Activated T-cell treated with anti-CD3 and anti-CD28 coated beads, Interleukin-2, amount 50 U/mL, for 72 hours (primary cell): Measurements from ENCODE around the gene MAPK12. TPM values are rescaled to one million over a fixed set of nuclear protein-coding genes. Genes with fewer than 3 reads are reported as not detected.

ENCODE experiments used
- ATAC-seq, 2 donors: fragments of 150-1000 bp; cut with Tn5 transposase; replicated peaks in 1 of 2; 2 replicates each; pipeline ENCODE4 v1.10.0; 2021; ENCODE audit warnings: moderate library complexity in 2 of 2, mild to moderate bottlenecking in 1 of 2
- DNase-seq, 2 donors: peaks; one replicate each; pipeline ENCODE4 v3.0.0; 2021 to 2022; ENCODE audit warnings: mixed read lengths in 1 of 2
- H3K27ac Mint-ChIP-seq: one replicate; pipeline ENCODE4 v1.8.0; 2022; ENCODE audit warnings: mild to moderate bottlenecking, moderate library complexity, mixed read lengths
- H3K27me3 Mint-ChIP-seq: one replicate; pipeline ENCODE4 v1.8.0; 2022; ENCODE audit warnings: low read depth, mixed read lengths
- H3K36me3 Mint-ChIP-seq, 2 donors: one replicate each; pipeline ENCODE4 v1.8.0; 2022; ENCODE audit warnings: mixed read lengths in 2 of 2, mild to moderate bottlenecking in 1 of 2; ENCODE audit not compliant: insufficient read depth in 2 of 2
- H3K4me1 Mint-ChIP-seq: one replicate; pipeline ENCODE4 v1.8.0; 2022; ENCODE audit warnings: low read depth, mixed read lengths
- H3K4me3 Mint-ChIP-seq, 2 donors: one replicate each; pipeline ENCODE4 v1.8.0; 2022; ENCODE audit warnings: mild to moderate bottlenecking in 2 of 2, mixed read lengths in 2 of 2, moderate library complexity in 2 of 2
- H3K9me3 Mint-ChIP-seq, 2 donors: one replicate each; pipeline ENCODE4 v1.8.0; 2022; ENCODE audit warnings: mixed read lengths in 2 of 2
- total RNA-seq, 2 donors: library from RNA; stranded (reverse); gene quantifications; one replicate each; pipeline ENCODE4 v1.2.3, GENCODE V29; 2022

The MAPK12 gene
- total RNA-seq, 2 donors from 2014 or later = 8.5 to 11.5 TPM

DNA sequence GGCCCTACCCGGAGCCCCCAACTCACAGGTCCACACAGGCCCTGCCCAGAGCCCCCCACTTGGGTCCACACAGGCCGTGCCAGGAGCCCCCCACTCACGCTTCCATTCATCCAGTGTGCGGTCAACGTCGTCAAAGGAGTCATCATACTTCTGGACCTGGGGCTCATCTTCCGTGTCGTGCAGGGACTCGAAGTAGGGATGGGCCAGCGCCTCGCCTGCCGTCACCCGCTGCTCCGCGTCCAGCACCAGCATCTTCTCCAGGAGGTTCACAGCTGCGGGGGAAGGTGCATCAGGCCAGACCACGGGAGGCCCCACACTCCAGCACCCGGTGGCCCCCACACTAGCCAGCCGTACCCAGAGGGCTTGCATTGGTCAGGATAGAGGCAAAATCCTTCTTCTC is 6.4 kb downstream of the MAPK12 start:
- no peaks in the 10 kb centered on the region for H3K9me3 Mint-ChIP-seq
- H3K27ac Mint-ChIP-seq = no peak overlapping the region
- no peaks in the 10 kb centered on the region for H3K36me3 Mint-ChIP-seq
- no peak overlapping the region for H3K4me3 Mint-ChIP-seq
- DNase-seq = no peak
- no peaks in the 10 kb centered on the region for H3K27me3 Mint-ChIP-seq
- ATAC-seq = no peak
- peaks cover 3% of the 10 kb centered on the region for H3K4me1 Mint-ChIP-seq

DNA sequence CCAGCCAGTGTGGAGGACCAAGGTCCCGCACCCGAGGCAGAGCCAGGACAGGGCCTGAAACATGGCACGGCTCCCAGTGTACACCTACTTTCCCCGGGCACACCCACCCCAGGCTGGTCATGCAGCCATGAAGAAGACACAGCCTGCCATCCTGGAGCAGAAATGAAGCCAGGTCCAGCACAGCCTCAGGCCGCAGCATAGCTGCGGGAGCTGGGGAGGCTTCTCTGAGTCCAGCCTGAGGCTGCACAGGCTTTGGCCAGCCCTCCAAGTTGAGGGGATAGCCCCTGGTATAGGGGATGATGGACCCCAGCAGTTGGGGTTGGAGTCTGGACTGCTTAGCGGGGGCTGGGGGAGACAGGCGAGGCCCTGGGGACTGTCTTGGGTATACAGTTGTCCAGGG is 7.5 kb downstream of the MAPK12 start:
- no peak overlapping the region for H3K27ac Mint-ChIP-seq
- H3K4me3 Mint-ChIP-seq = no peak overlapping the region
- H3K9me3 Mint-ChIP-seq = no peaks in the 10 kb centered on the region
- no peak for ATAC-seq
- DNase-seq = no peak
- peaks cover 6% of the 10 kb centered on the region for H3K4me1 Mint-ChIP-seq
- no peaks in the 10 kb centered on the region for H3K36me3 Mint-ChIP-seq
- H3K27me3 Mint-ChIP-seq = no peaks in the 10 kb centered on the region

DNA sequence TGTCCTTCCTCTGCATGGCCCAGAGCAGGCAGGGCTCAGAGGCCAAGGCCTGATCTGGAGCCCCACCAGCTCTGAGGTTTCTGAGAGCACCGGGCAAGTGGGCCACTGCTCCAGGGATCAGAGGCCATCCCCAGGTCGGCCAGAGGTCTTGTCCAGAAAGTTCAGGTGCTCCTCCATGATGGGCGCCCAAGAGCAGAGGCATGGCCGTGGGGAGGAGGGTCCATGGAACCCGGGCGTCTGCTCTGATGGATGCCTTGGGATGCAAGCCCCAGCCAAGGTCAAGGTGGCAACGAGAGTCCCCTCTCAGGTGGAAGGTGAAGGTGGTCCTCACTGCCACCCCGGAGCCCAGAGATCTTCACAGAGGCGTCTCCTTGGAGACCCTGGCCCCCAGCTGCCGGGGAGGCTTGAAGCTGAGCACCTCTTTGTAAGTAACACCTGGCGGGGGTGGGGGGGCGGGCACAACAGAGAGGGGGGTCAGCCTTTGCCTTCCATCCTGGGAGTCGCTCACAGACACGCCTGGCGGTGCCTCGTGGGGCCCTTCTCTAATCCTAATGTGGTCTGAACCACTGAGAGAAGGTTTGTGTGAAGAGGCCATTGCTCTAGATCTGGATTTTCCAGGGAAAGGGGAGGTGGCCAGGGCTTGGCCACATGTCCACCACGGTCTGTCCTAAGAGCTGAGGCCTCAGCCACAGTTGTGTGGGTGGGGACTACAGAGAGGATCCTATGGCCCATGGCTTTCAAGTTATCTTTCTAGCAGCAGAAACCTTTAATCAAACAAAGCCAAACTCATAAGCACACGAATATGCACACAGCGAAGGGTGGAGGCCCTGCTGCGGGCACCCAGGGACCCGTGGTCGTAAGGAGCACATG is 8.2 kb downstream of the MAPK12 start:
- no peak for DNase-seq
- peaks cover 6% of the 10 kb centered on the region for H3K4me1 Mint-ChIP-seq
- no peaks in the 10 kb centered on the region for H3K9me3 Mint-ChIP-seq
- no peaks in the 10 kb centered on the region for H3K36me3 Mint-ChIP-seq
- no peak overlapping the region for H3K27ac Mint-ChIP-seq
- no peaks in the 10 kb centered on the region for H3K27me3 Mint-ChIP-seq
- ATAC-seq = no peak
- H3K4me3 Mint-ChIP-seq = no peak overlapping the region

DNA sequence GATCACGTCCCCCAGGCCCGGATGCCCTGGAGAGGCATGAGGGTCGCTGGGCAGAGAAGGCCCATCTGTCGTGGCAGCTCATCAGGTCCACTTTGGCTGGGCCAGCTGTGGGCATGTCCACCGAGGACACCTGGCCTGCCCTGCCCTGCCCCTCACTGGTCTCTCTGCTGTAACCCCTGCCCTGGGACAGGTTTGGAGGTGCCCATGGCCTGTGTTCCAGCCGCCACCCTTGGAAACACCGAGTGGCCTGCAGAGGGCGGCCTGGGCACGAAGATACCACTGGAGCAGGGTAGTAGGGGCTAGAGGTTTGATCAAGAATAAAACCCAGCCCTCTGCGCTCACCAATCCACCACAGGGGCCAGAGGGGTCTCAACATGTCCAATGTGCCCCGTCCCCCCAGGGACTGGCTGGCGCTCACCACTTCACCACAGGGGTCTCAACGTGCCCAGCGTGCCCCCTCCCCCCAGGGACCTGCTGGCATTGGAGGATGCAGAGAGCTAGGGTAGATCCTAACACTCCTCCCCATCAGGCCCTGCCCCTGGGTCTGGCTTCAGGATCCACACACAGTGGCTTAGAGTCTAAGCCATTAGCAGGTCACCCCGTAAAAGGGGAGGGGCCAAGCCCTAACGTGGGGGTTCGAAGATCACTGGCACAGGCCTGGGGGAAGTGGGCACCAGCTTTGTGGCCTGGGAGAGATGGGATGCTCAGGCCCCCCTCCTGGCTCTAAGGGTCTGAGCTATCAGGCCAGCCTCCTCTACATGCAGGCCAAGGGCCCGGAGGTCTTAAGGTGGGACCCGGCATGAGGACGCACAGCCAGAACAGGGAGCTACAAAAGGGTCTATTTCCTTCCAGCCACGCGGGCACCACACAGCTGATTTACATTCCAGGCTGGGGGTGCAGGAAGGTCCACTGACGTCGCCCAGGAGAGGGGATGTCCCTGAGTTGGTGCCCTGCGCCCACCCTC is 9.1 kb downstream of the MAPK12 start:
- Mint-ChIP-seq H3K27me3 (no peaks in the 10 kb centered on the region), H3K36me3 (peaks cover 0 to under 1% of the 10 kb centered on the region in 2 donors), H3K4me3 (peak overlapping the region; percentile 50 to 85), H3K9me3 (no peaks in the 10 kb centered on the region), H3K4me1 (peaks cover 13% of the 10 kb centered on the region), H3K27ac (no peak overlapping the region)
- ATAC-seq (peak; percentile 64 to 67), DNase-seq (peak; percentile 80 to 81)

DNA sequence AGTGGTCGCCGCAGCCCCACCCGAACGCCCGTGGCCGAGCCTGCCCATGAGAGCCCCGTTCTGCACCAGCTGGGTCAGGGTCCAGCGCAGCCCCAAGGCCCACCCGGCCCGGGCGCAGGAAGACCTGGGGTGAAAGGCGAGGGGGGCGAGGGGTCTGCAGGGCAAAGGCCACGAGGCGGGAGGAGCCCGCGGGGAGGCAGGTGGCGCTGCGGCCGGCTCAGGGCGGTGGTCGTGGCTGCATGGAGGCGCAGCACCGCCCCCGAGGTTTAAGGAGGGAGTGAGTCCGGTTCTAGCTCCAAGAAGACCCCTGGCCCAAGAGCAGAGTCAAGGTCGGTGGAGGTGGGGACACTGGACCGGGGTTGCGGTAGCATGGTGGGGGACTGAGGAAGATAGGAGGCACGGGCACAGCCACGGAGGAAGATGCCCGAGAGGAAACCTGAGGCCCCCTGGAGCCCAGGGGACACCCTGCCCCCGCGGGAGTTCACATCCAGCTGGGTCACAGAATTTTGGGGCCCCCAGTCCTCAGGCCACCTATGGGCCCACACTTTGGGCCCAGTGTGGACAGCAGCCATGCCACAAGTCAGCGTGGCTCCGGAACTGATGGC is 9.9 kb downstream of the MAPK12 start:
- Mint-ChIP-seq H3K4me1 (peaks cover 13% of the 10 kb centered on the region), H3K27ac (no peak overlapping the region), H3K4me3 (peak overlapping the region; percentile 39 to 85), H3K9me3 (no peaks in the 10 kb centered on the region), H3K36me3 (peaks cover 0 to 2% of the 10 kb centered on the region in 2 donors), H3K27me3 (no peaks in the 10 kb centered on the region)
- ATAC-seq (peak; percentile 1 to 6), DNase-seq (no peak)

DNA sequence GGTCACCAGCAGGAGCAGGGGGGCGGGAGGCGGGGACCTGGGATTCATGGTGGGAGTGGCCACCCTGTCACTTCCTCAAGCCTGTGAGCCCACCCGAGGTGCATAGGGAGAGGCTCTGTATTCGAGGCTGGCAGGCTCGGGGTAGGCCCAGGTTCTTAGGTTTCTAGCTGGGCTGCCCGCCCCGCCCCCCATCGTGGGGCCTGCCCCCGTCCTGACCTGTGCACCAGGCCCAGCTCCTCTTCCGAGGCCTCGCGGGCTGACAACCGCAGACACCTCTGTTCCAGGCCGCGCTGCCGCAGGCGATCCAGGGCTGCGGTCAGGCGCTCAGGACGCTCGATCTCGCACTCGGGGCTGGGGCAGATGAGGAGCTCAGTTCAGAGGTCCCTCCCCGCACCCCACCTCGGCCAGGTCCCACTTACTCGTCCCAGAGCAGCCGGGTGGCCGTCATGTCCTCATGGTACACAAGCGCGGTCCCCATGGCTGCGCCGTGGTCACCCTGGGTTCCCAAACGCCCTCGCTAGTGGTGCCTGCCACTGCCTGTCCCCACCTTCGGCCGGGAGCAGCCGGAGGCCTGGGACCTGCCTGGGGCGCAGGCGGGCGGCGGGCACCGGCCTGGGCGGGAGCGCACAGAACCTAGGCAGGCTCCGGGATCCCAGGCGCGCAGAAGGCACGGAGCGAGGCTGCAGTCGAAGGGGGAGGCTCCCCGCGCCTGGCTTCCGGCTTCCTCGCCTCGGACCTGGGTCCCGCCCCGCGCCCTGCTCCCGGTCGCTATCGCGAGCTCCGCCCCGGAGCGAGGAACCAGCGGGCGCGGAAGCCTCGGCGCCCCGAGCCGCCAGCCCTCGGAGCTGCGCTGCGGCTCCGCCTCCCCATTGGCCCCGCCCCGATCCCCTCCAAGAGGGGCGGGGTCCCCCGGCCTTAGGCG is 10.7 kb downstream of the MAPK12 start, which contains the start of gene HDAC10:
TSS of gene HDAC10 (minus strand) at position 711 of the 922 bp plus-strand sequence. CDS start at position 478, 233 bp downstream.
- ATAC-seq (peak; percentile 87), DNase-seq (peak; percentile 90)
- H3K4me3 Mint-ChIP-seq = peak within 1 kb of the TSS; percentile 85 to 87
- peaks cover 0 to 2% of the 10 kb centered on the region in 2 donors for H3K36me3 Mint-ChIP-seq
- peaks cover 13% of the 10 kb centered on the region for H3K4me1 Mint-ChIP-seq
- no peak within 1 kb of the TSS for H3K27ac Mint-ChIP-seq
- H3K27me3 Mint-ChIP-seq = no peaks in the 10 kb centered on the region
- no peaks in the 10 kb centered on the region for H3K9me3 Mint-ChIP-seq

DNA sequence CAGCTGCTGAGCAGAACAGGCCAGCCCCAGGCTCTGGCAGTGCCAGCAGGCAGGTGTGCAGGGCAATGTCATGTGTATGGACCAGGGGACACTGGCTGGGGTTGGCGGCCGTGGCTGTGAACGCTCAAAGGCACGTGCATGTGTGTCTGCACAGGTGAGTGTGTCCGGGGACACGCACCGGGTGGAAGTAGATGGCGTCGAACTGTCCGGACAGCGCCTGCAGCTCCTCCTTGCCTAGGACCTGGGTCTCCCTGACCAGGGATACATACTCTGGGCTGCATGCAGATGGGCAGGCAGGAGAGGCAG is 11.3 kb downstream of the MAPK12 start:
- Mint-ChIP-seq H3K27ac (no peak overlapping the region), H3K36me3 (peaks cover 0 to 2% of the 10 kb centered on the region in 2 donors), H3K4me1 (peaks cover 13% of the 10 kb centered on the region), H3K9me3 (no peaks in the 10 kb centered on the region), H3K4me3 (peak overlapping the region; percentile 85 to 87), H3K27me3 (no peaks in the 10 kb centered on the region)
- ATAC-seq (no peak), DNase-seq (no peak)

DNA sequence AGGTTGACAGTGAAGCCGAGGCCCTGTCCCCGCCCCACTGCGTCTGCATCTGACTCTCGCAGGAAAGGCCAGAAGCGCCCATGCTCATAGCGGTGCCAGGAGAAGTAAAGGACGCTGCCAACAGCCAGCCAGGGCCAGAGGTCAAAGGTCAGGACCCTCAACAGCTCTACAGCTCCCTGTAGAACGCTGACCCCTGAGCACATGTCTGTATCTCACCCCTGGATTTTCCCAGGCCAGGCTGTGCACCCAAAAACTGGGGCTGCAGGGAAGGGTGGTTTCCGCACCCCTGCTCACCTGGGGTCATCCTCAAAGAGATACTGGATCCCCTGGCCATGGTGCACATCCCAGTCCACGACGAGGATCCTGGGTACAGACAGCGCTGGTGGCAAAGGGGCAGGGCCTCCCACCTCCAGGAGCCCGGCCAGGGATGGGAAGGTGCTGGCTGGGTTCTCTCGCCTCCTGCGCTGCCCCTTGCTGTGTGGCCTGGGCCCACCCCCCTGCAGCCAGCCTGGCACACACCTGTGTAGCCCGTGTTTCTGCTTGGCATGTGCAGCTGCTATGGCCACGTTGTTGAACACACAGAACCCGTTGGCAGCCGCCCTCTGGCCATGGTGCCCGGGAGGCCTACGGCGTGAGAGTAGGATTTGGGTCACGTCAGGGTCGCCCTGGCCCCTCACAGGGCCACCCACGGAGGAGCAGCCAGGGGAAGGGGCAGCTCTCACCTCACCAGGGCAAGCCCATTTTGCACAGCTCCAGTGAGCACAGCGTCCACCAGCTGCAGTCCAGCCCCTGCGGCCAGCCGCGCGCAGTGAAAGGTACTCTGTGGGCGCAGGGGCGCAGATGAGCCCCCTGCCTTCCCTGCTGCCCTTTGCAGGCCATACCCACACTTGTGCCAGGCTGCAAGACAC is 11.9 kb downstream of the MAPK12 start:
- peaks cover 3 to 5% of the 10 kb centered on the region in 2 donors for H3K36me3 Mint-ChIP-seq
- H3K27me3 Mint-ChIP-seq = no peaks in the 10 kb centered on the region
- no peak for DNase-seq
- no peak for ATAC-seq
- H3K27ac Mint-ChIP-seq = no peak overlapping the region
- H3K4me3 Mint-ChIP-seq = peak overlapping the region; percentile 85 to 87
- peaks cover 18% of the 10 kb centered on the region for H3K4me1 Mint-ChIP-seq
- H3K9me3 Mint-ChIP-seq = no peaks in the 10 kb centered on the region

DNA sequence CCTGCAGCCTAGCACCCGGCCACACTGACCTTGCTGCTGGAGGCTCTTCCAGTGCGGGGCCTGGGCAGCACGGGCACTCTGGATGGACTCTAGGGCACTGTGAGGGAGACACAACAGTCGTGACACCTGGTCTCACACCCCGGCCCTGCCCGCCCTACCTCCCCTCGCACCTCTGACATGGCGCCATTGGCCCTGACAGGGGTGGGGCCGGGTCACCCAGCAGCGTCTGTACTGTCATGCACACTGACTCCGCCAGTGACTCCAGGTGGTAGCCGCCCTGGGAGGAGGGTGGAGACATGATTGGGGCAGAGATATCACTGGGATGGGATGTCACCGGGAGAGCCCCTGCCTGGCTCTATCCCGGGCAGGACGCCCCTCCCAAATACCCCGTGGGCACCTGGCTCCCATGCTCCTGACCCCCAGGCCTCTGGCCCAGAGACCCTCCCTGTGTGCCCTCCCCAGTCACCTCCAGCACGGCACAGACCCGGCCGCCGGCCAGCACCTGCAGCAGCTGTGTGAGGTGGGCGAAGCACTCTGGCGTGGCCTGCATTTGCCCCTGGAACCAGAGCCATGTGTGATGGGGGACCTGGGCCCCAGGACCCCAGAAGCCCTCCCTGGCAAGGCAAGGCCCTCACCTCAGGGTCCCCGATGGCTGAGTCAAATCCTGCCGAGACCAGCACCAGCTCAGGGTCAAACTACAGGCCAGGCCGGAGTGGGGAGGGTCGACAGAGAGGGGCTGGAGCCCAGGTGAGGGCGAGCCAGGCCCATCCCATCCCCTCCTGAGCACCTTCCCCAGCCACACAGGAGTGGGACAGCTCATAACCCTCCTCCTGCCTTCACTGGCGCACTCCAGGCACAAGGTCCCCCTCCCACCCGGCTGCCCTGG is 13.0 kb downstream of the MAPK12 start:
- Mint-ChIP-seq H3K4me1 (peaks cover 25% of the 10 kb centered on the region), H3K27ac (no peak overlapping the region), H3K27me3 (no peaks in the 10 kb centered on the region), H3K9me3 (no peaks in the 10 kb centered on the region), H3K36me3 (peaks cover 5 to 6% of the 10 kb centered on the region in 2 donors), H3K4me3 (no peak overlapping the region)
- no peak for ATAC-seq
- no peak for DNase-seq

DNA sequence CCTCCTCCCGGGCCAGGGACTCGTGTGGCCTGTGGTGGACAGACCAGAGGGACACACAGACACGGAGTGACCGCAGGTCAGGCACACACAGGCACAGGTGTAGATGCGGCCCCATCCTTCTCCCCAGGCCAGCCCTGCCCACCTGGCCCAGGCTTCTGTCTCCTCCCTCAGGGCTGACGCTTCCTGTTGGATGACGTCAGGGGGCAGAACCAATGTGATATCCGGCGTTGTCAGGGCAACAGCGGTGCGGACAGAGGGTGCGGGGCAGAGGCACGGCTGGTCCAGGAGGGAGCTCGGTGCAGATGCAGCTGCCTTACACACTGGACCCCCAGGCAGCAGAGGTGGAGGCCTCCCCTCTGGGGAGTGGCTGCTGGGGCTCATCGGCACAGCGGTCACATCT is 13.7 kb downstream of the MAPK12 start:
- ATAC-seq (no peak), DNase-seq (peak in 1 of 2 donors; percentile 62)
- no peaks in the 10 kb centered on the region for H3K9me3 Mint-ChIP-seq
- H3K36me3 Mint-ChIP-seq = peaks cover 6 to 7% of the 10 kb centered on the region in 2 donors
- H3K4me1 Mint-ChIP-seq = peaks cover 32% of the 10 kb centered on the region
- H3K27ac Mint-ChIP-seq = no peak overlapping the region
- H3K27me3 Mint-ChIP-seq = no peaks in the 10 kb centered on the region
- peak overlapping the region; percentile 43 to 56 for H3K4me3 Mint-ChIP-seq
